Mucosa of descending colon (tissue), 3 donors: ENCODE results near the gene FLT4. TPM values are rescaled to one million over a fixed set of nuclear protein-coding genes. Genes with fewer than 3 reads are reported as not detected.

Source experiments
- ATAC-seq: fragments of 200-7000 bp; cut with Tn5 transposase; one replicate; pipeline ENCODE4 v1.9.1; 2020; ENCODE audit warnings: mild to moderate bottlenecking, moderate library complexity
- DNase-seq, 3 donors: peaks; one replicate each; pipeline ENCODE4 v3.0.0-alpha.2; 2020
- H3K36me3 ChIP-seq: fragments of 200-600 bp; one replicate; pipeline ENCODE4 v1.8.0; 2021; ENCODE audit warnings: low read depth, mild to moderate bottlenecking
- H3K4me1 ChIP-seq: fragments of 200-600 bp; one replicate; pipeline ENCODE4 v1.8.0; 2021; ENCODE audit warnings: low read depth, mild to moderate bottlenecking
- H3K4me3 ChIP-seq: fragments of 200-600 bp; one replicate; pipeline ENCODE4 v1.8.0; 2021; ENCODE audit warnings: mild to moderate bottlenecking
- H3K9me3 ChIP-seq: fragments of 200-600 bp; one replicate; pipeline ENCODE4 v1.8.0; 2021; ENCODE audit warnings: mild to moderate bottlenecking
- intact Hi-C, 2 donors: fragments of 100-400 bp; cut with DNase I in 1 of 2; cut with micrococcal nuclease in 1 of 2; formaldehyde crosslinking; loops; one replicate each; pipeline versions ENCODE4 v1.11.0 to v1.11.1; 2022; cut with DNase I, micrococcal nuclease
- total RNA-seq, 3 donors: library from RNA; stranded (reverse); fragmentation: NEBNext Ultra II Directional in 2 of 3; extraction: Animal tissue kit (Norgen Biotek cat#: 25700) in 2 of 3; gene quantifications; one replicate each; pipeline versions ENCODE4 v1.2.1 to v1.2.4, GENCODE V29; 2021 to 2023
- TF ChIP-seq, protein P1 (sequence below): fragments of 200-600 bp; IDR thresholded peaks from one replicate; pipeline ENCODE4 v1.8.0; 2022; ENCODE audit warnings: antibody characterized with exemption, mild to moderate bottlenecking
- donor health status: DM: no; HTN: no; CAD: no; lungs with moderate emphysema.
- donor health status: DM: no; HTN: no; CAD: no.
- donor health status: DM: no; HTN: yes; CAD: no.

Gene FLT4
- total RNA-seq, 3 donors from 2014 or later: 2.8 to 9.7 (median 6.0) TPM

DNA sequence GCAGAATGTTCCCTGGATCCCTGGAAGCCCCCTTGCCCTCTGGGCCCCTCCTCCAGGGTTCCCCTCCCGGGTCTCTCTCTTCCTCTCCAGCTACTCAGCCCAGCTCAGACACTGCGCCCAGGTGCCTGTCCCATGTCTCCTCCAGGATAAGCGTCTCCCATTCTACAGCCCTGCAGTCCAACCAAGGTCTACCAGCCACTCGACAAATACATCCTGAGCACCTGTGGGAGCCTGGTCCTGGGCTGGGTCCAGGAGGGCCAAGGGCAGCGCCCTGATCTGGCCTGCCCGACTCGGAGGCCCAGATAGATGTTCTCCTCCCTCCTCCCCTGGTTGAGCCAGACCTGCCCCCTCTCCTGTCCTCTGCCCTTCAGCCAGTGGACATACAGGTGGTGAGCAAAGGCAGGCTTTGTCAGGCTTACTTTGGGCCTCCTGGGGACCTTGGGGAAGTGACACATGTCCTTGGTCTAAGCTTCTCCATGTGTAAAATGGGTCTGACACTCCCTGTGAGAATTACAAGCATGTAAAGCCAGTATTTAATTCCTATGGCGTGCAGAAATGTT lies 1.4 kb downstream of the FLT4 start:
- DNase-seq (no peak), ATAC-seq (no peak)
- TF ChIP-seq, protein P1, sequence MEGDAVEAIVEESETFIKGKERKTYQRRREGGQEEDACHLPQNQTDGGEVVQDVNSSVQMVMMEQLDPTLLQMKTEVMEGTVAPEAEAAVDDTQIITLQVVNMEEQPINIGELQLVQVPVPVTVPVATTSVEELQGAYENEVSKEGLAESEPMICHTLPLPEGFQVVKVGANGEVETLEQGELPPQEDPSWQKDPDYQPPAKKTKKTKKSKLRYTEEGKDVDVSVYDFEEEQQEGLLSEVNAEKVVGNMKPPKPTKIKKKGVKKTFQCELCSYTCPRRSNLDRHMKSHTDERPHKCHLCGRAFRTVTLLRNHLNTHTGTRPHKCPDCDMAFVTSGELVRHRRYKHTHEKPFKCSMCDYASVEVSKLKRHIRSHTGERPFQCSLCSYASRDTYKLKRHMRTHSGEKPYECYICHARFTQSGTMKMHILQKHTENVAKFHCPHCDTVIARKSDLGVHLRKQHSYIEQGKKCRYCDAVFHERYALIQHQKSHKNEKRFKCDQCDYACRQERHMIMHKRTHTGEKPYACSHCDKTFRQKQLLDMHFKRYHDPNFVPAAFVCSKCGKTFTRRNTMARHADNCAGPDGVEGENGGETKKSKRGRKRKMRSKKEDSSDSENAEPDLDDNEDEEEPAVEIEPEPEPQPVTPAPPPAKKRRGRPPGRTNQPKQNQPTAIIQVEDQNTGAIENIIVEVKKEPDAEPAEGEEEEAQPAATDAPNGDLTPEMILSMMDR: no peak
- peaks cover 9% of the 10 kb centered on the region for H3K4me1 ChIP-seq
- no peaks in the 10 kb centered on the region for H3K36me3 ChIP-seq
- H3K9me3 ChIP-seq: no peaks in the 10 kb centered on the region
- no peak overlapping the region for H3K4me3 ChIP-seq
- intact Hi-C loops: no loop called here

DNA sequence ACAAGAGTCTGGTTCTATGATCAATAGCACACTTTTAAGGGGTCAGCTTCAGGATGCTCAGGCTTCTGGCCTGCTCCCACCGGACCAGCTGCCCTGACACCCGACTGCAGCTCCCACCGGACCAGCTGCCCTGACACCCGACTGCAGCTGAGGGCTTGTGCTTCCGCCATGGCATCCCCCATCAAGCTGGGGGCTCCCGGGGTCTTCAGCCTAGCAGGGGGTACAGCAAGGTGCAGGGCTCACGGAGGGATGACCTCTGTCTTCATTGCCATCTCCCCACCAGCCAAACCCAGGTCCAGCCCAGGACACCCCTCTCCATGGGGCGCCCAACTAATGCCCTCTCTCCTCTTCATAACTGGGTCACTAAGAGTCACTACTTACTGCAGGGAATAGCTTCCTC lies 1.9 kb downstream of the FLT4 start:
- H3K4me3 ChIP-seq: no peak overlapping the region
- H3K9me3 ChIP-seq: no peaks in the 10 kb centered on the region
- peaks cover 9% of the 10 kb centered on the region for H3K4me1 ChIP-seq
- H3K36me3 ChIP-seq: no peaks in the 10 kb centered on the region
- no peak for ATAC-seq
- DNase-seq: no peak
- intact Hi-C loops: no loop called here
- TF ChIP-seq, protein P1: no peak

DNA sequence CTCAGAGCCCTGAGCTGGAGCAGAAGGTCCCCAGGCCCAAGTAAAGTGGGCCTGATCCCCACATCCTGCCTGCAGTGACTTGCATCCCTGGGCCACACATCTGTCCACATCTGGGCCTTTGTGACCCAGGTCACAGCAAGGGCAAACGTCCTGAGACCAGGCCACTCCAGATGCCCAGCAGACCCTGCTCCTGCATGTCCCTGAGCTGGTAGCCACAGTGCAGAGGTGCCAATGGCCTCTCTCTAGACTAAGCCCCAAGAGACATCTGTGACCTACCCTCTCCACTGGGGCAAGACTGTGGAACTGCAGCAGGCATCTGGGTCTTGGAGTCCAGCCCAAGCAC lies 2.5 kb downstream of the FLT4 start:
- no peak overlapping the region for H3K4me3 ChIP-seq
- no peak for DNase-seq
- H3K4me1 ChIP-seq: peaks cover 9% of the 10 kb centered on the region
- ATAC-seq: no peak
- H3K9me3 ChIP-seq: no peaks in the 10 kb centered on the region
- no peaks in the 10 kb centered on the region for H3K36me3 ChIP-seq
- intact Hi-C loops: no loop called here
- TF ChIP-seq, protein P1: no peak

DNA sequence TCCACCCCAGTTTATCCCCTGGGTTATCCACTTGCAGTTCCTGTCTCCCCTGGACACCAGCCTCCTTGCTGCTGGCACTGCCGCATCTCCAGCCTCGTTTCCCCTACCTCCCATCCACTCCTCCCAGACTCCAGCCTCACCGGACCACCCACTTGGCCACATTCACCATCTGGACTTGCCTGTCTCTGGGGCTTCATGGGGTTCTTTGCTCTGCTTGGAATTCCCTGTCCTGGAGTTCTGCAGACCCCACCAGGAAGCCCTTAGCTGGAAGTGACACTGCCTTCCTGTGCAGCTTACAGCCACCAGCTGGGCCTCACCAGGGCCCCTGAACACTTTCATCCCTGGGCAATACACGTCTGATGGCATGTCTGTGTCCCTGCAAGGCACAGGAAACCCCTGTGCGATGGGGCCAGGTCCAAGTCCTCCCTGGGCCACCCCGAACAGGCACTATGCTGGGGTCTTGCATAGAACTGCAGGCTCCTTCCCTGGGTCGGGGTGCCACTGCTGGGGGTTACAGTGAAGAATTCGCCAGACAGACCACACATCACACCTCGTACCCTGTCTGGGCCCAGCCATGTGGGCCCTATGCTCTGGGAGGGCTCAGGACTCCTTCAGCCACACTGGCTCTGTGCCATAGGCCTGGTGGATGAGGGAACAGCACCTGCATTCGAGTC lies 3.0 kb downstream of the FLT4 start:
- Histone ChIP-seq H3K36me3 (no peaks in the 10 kb centered on the region), H3K4me1 (peaks cover 9% of the 10 kb centered on the region), H3K9me3 (no peaks in the 10 kb centered on the region), H3K4me3 (no peak overlapping the region)
- intact Hi-C loops: no loop called here
- TF ChIP-seq, protein P1: no peak
- ATAC-seq: no peak
- DNase-seq: no peak

DNA sequence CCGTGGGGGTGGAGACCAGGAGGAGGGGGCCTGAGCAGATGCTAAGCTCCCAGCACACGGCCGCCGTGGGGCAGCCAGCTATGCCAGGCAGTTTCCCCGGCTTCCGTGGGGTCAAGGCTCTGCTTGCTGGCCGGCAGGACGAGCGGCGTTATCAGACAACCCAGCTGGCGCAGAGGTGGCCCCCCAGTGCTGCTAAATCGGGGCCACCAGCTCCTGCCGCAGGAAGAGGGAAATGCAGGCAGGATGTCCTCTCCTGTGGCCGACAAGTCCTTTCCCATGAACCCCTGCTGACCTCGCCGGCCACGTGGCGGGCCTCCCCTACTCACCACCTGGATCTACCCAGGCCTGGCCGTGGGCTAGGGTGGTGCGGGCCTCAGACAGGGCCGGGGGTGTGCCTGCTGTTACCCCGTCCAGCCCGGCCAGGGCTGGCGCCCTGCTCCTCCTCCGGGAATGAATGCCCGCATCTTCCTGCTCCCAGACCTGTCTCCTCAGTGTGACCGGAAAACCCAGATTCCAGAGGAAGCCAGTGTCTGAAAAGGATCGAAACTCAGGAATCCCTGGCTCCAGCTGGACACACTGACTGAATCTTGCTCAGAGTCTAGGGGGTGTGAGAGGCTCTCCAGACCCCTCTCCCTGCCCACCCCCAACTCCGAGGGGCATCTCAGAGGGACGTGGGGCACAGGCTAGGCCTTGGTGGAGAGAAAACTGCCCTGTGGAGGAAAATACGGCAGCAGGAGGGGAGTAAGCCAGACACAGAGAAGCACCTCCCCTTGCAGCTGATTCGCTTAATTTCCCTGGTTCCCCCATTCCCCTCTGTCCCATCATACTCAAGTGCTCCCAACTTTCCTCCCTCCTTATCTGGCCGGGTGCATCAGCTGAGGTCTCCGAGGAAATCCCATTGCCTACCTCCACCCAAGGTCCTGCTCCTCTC lies 3.9 kb downstream of the FLT4 start:
- TF ChIP-seq, protein P1: no peak
- intact Hi-C loops: no loop called here
- Histone ChIP-seq H3K9me3 (no peaks in the 10 kb centered on the region), H3K4me1 (peaks cover 9% of the 10 kb centered on the region), H3K36me3 (no peaks in the 10 kb centered on the region), H3K4me3 (no peak overlapping the region)
- no peak for DNase-seq
- no peak for ATAC-seq
